Ovary (tissue), 3 donors: ENCODE measurements around the gene MATK.

Experiments
- POLR2A ChIP-seq: fragments of 450-650 bp; IDR thresholded peaks from one replicate; pipeline ENCODE4 v1.6.1; 2017; ENCODE audit warnings: antibody characterized with exemption, mild to moderate bottlenecking, moderate library complexity
- TF ChIP-seq, protein P1 (sequence below), 3 donors: fragments of 450-650 bp in 2 of 3; fragments of 200-600 bp in 1 of 3; IDR thresholded peaks; one replicate each; pipeline versions ENCODE4 v1.5.1 to v1.8.0; 2016 to 2022; ENCODE audit warnings: antibody characterized with exemption in 3 of 3, mild to moderate bottlenecking in 1 of 3
- donor health status: DM: no; HTN: no; CAD: no.

DNA sequence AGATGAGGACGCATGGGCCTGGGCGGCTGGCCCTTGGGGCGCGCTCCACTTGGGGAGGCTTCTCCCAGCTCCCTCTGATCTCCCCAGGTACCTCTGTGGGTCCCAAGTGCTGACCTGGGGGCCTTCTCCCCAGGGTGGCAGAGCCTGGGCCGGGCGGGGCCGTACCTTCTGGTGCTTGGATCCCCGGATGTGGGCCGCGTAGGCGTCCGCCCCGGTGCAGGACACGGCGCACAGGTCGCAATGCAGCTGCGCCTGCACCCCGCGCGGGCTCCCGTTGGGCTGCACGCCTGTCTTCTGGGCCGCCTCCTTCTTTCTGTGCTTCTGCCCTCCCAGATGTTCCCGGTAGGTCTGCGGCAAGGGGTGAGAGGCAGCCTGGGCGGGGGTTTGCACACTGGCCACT is 41.1 kb upstream of the MATK start:
- TF ChIP-seq, protein P1, sequence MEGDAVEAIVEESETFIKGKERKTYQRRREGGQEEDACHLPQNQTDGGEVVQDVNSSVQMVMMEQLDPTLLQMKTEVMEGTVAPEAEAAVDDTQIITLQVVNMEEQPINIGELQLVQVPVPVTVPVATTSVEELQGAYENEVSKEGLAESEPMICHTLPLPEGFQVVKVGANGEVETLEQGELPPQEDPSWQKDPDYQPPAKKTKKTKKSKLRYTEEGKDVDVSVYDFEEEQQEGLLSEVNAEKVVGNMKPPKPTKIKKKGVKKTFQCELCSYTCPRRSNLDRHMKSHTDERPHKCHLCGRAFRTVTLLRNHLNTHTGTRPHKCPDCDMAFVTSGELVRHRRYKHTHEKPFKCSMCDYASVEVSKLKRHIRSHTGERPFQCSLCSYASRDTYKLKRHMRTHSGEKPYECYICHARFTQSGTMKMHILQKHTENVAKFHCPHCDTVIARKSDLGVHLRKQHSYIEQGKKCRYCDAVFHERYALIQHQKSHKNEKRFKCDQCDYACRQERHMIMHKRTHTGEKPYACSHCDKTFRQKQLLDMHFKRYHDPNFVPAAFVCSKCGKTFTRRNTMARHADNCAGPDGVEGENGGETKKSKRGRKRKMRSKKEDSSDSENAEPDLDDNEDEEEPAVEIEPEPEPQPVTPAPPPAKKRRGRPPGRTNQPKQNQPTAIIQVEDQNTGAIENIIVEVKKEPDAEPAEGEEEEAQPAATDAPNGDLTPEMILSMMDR (IDR thresholded peaks at IDR 0.05), result no peak
- TF ChIP-seq POLR2A, result no peak
